ENCODE measurements around the gene KDM5B.

Gene KDM5B

GRCh38 chr1:202711949-202712635 lies 96.1 kb downstream of the KDM5B start:
- DNase-seq (ENCODE audit: low spot score): no peak

GRCh38 chr1:202710070-202711045 lies 97.9 kb downstream of the KDM5B start, which contains the start of gene SYT2:
TSS of gene SYT2 (minus strand) at chr1:202710454. CDS start at chr1:202605772, 104,682 bp downstream.
- DNase-seq (ENCODE audit: low spot score): no peak

- DNase-seq (ENCODE audit: low spot score): no peak
Measured at GRCh38 chr1:202709276-202710041, 98.8 kb downstream of the KDM5B start.

- DNase-seq (ENCODE audit: low spot score): no peak
Measured at GRCh38 chr1:202708456-202709275, 99.6 kb downstream of the KDM5B start.

GRCh38 chr1:202706851-202707250 lies 101.4 kb downstream of the KDM5B start:
- no peak for DNase-seq (ENCODE audit: low spot score)

- DNase-seq (ENCODE audit: low spot score): no peak
Measured at GRCh38 chr1:202704601-202705000, 103.6 kb downstream of the KDM5B start.

GRCh38 chr1:202703191-202703590 lies 105.0 kb downstream of the KDM5B start:
- DNase-seq (ENCODE audit: low spot score): no peak

GRCh38 chr1:202702088-202702487 lies 106.1 kb downstream of the KDM5B start:
- no peak for DNase-seq (ENCODE audit: low spot score)

GRCh38 chr1:202701200-202701599 lies 107.0 kb downstream of the KDM5B start:
- no peak for DNase-seq (ENCODE audit: low spot score)

GRCh38 chr1:202700061-202700460 lies 108.2 kb downstream of the KDM5B start:
- DNase-seq (ENCODE audit: low spot score): no peak

GRCh38 chr1:202698276-202698675 lies 109.9 kb downstream of the KDM5B start:
- DNase-seq (ENCODE audit: low spot score): no peak

- DNase-seq (ENCODE audit: low spot score): no peak
Measured at GRCh38 chr1:202697038-202697437, 111.2 kb downstream of the KDM5B start.

GRCh38 chr1:202694314-202694713 lies 113.9 kb downstream of the KDM5B start:
- no peak for DNase-seq (ENCODE audit: low spot score)

- DNase-seq (ENCODE audit: low spot score): peak; percentile 64
Measured at GRCh38 chr1:202692959-202693555, 115.2 kb downstream of the KDM5B start.

GRCh38 chr1:202691816-202692215 lies 116.4 kb downstream of the KDM5B start:
- no peak for DNase-seq (ENCODE audit: low spot score)

- DNase-seq (ENCODE audit: low spot score): no peak
Measured at GRCh38 chr1:202689493-202690342, 118.5 kb downstream of the KDM5B start.

- no peak for DNase-seq (ENCODE audit: low spot score)
Measured at GRCh38 chr1:202689082-202689481, 119.1 kb downstream of the KDM5B start.

- no peak for DNase-seq (ENCODE audit: low spot score)
Measured at GRCh38 chr1:202688401-202688800, 119.8 kb downstream of the KDM5B start.

GRCh38 chr1:202687798-202688197 lies 120.4 kb downstream of the KDM5B start:
- no peak for DNase-seq (ENCODE audit: low spot score)

- DNase-seq (ENCODE audit: low spot score): no peak
Measured at GRCh38 chr1:202687370-202687769, 120.9 kb downstream of the KDM5B start.

Measured in kidney capillary endothelial cell (primary cell).